ENCODE results near the gene POLR1H. TPM values are rescaled to one million over a fixed set of nuclear protein-coding genes. Genes with fewer than 3 reads are reported as not detected.

POLR1H gene
- polyA plus RNA-seq, 1 donor from 2014 or later, result 51.4 TPM

DNA sequence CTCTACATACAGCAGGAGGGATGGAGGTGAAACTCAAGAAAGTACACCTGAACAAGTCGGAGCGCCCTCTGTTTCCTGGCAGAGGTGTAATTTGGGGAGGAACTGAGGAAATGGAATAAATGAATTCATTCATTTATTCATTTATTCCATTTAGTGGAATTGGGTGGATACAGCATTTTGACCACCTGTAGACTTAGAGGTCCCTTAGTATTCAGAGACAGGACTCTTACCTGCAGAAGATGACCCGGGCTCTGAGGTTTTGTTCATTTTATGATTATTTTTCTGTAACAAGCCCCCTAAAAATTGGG, 42.8 kb downstream of the POLR1H start:
- H2AFZ ChIP-seq (ENCODE audit: low read depth, low read length), result no peak overlapping the region
- no peak overlapping the region for H3K4me3 ChIP-seq (ENCODE audit: low read length)
- TF ChIP-seq REST (IDR thresholded peaks at IDR 0.05; ENCODE audit: borderline replicate concordance) (no peak), TAF1 (IDR thresholded peaks at IDR 0.05; ENCODE audit: low read depth) (no peak), EZH2 (IDR thresholded peaks at IDR 0.05; ENCODE audit: borderline replicate concordance, insufficient read depth, low read length, poor library complexity, severe bottlenecking) (no peak), MXI1 (conservative IDR thresholded peaks at IDR 0.05; ENCODE audit: poor library complexity, severe bottlenecking) (no peak), EP300 (conservative IDR thresholded peaks at IDR 0.05; ENCODE audit: poor library complexity, severe bottlenecking) (no peak), RAD21 (conservative IDR thresholded peaks at IDR 0.05) (no peak), SMC3 (conservative IDR thresholded peaks at IDR 0.05; ENCODE audit: poor library complexity) (no peak), POLR2AphosphoS5 (IDR thresholded peaks at IDR 0.05) (no peak)
- TF ChIP-seq, protein P1, sequence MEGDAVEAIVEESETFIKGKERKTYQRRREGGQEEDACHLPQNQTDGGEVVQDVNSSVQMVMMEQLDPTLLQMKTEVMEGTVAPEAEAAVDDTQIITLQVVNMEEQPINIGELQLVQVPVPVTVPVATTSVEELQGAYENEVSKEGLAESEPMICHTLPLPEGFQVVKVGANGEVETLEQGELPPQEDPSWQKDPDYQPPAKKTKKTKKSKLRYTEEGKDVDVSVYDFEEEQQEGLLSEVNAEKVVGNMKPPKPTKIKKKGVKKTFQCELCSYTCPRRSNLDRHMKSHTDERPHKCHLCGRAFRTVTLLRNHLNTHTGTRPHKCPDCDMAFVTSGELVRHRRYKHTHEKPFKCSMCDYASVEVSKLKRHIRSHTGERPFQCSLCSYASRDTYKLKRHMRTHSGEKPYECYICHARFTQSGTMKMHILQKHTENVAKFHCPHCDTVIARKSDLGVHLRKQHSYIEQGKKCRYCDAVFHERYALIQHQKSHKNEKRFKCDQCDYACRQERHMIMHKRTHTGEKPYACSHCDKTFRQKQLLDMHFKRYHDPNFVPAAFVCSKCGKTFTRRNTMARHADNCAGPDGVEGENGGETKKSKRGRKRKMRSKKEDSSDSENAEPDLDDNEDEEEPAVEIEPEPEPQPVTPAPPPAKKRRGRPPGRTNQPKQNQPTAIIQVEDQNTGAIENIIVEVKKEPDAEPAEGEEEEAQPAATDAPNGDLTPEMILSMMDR (IDR thresholded peaks at IDR 0.05; ENCODE audit: poor library complexity, severe bottlenecking), result no peak
- H3K36me3 ChIP-seq (ENCODE audit: insufficient read depth, low read length), result no peaks in the 10 kb centered on the region
- H3K9ac ChIP-seq (ENCODE audit: low read length), result no peak overlapping the region
- no peaks in the 10 kb centered on the region for H4K20me1 ChIP-seq (ENCODE audit: insufficient read depth)
- H3K27me3 ChIP-seq (ENCODE audit: insufficient read depth, low read depth, low read length), result peaks cover 75% of the 10 kb centered on the region
- H3K79me2 ChIP-seq (replicated peaks; ENCODE audit: insufficient read depth, low read length), result no peaks in the 10 kb centered on the region
- no peak overlapping the region for H3K4me2 ChIP-seq (ENCODE audit: low read length)
- no peaks in the 10 kb centered on the region for H3F3A ChIP-seq (ENCODE audit: insufficient read depth, low read length, poor library complexity, severe bottlenecking)
- H3K27ac ChIP-seq (ENCODE audit: low read length), result no peak overlapping the region
- H3K9me2 ChIP-seq (ENCODE audit: insufficient read depth, low read length), result no peaks in the 10 kb centered on the region
- H3K9me3 ChIP-seq (ENCODE audit: low read length), result no peaks in the 10 kb centered on the region

GRCh38 chr6:30104661-30105060, 43.6 kb downstream of the POLR1H start:
- Histone ChIP-seq H3K9ac (ENCODE audit: low read length) (no peak overlapping the region), H2AFZ (ENCODE audit: low read depth, low read length) (no peak overlapping the region), H4K20me1 (ENCODE audit: insufficient read depth) (no peaks in the 10 kb centered on the region), H3K27ac (ENCODE audit: low read length) (no peak overlapping the region), H3K27me3 (ENCODE audit: insufficient read depth, low read depth, low read length) (peaks cover 69% of the 10 kb centered on the region), H3K36me3 (ENCODE audit: insufficient read depth, low read length) (no peaks in the 10 kb centered on the region), H3K9me3 (ENCODE audit: low read length) (no peaks in the 10 kb centered on the region), H3K4me2 (ENCODE audit: low read length) (no peak overlapping the region), H3K79me2 (replicated peaks; ENCODE audit: insufficient read depth, low read length) (no peaks in the 10 kb centered on the region), H3K4me3 (ENCODE audit: low read length) (no peak overlapping the region), H3K9me2 (ENCODE audit: insufficient read depth, low read length) (no peaks in the 10 kb centered on the region), H3F3A (ENCODE audit: insufficient read depth, low read length, poor library complexity, severe bottlenecking) (no peaks in the 10 kb centered on the region)
- no peak for TF ChIP-seq MXI1 (conservative IDR thresholded peaks at IDR 0.05; ENCODE audit: poor library complexity, severe bottlenecking)

DNA sequence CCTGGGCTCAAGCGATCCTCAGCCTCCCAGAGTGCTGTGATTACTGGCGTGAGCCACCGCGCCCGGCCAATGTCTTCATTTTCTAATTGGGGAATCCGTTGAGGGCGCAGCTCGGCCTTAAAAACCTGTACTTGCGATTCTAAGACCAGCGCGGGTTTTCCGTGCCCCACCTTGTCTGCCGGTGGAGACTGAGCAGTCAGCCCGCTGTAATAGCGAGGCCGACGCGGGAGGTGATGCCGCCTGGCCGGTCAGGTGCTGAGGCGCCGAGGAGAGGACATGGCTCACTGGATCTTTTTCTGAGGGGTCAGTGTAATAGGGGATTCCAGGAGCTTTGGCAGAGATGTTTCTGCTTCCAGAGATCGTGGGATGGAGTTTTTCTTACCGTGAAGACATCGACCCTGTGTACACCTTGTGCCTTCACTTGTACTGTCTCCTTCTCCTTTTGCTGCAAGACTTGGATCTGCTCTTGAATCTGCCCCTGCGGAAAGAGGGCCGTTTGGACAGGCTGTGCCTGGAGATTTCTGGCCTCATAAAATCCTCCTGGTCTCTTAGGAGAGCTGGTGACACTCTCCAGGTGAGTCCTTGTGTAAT, 50.3 kb downstream of the POLR1H start:
- no peaks in the 10 kb centered on the region for H3F3A ChIP-seq (ENCODE audit: insufficient read depth, low read length, poor library complexity, severe bottlenecking)
- H3K36me3 ChIP-seq (ENCODE audit: insufficient read depth, low read length), result no peaks in the 10 kb centered on the region
- no peak overlapping the region for H3K27ac ChIP-seq (ENCODE audit: low read length)
- H3K4me3 ChIP-seq (ENCODE audit: low read length), result no peak overlapping the region
- no peaks in the 10 kb centered on the region for H3K79me2 ChIP-seq (replicated peaks; ENCODE audit: insufficient read depth, low read length)
- no peak for TF ChIP-seq MXI1 (conservative IDR thresholded peaks at IDR 0.05; ENCODE audit: poor library complexity, severe bottlenecking)
- no peak for TF ChIP-seq SMC3 (conservative IDR thresholded peaks at IDR 0.05; ENCODE audit: poor library complexity)
- no peak for TF ChIP-seq REST (IDR thresholded peaks at IDR 0.05; ENCODE audit: borderline replicate concordance)
- TF ChIP-seq RAD21 (conservative IDR thresholded peaks at IDR 0.05), result no peak
- TF ChIP-seq EP300 (conservative IDR thresholded peaks at IDR 0.05; ENCODE audit: poor library complexity, severe bottlenecking), result no peak
- no peak for TF ChIP-seq EZH2 (IDR thresholded peaks at IDR 0.05; ENCODE audit: borderline replicate concordance, insufficient read depth, low read length, poor library complexity, severe bottlenecking)
- no peak for TF ChIP-seq POLR2AphosphoS5 (IDR thresholded peaks at IDR 0.05)
- no peak for TF ChIP-seq TAF1 (IDR thresholded peaks at IDR 0.05; ENCODE audit: low read depth)
- TF ChIP-seq, protein P1 (IDR thresholded peaks at IDR 0.05; ENCODE audit: poor library complexity, severe bottlenecking), result no peak
- H3K27me3 ChIP-seq (ENCODE audit: insufficient read depth, low read depth, low read length), result peaks cover 26% of the 10 kb centered on the region
- no peaks in the 10 kb centered on the region for H4K20me1 ChIP-seq (ENCODE audit: insufficient read depth)
- H2AFZ ChIP-seq (ENCODE audit: low read depth, low read length), result no peak overlapping the region
- H3K9me3 ChIP-seq (ENCODE audit: low read length), result no peaks in the 10 kb centered on the region
- no peaks in the 10 kb centered on the region for H3K9me2 ChIP-seq (ENCODE audit: insufficient read depth, low read length)
- H3K4me2 ChIP-seq (ENCODE audit: low read length), result no peak overlapping the region
- H3K9ac ChIP-seq (ENCODE audit: low read length), result no peak overlapping the region
